ENCODE measurements around the gene SLC6A8.
"Not testable (repeated sequence)": the region's sequence is repeated elsewhere in the genome, so short reads cannot be mapped to it uniquely, and the experiment has no call there.

Gene SLC6A8

DNA sequence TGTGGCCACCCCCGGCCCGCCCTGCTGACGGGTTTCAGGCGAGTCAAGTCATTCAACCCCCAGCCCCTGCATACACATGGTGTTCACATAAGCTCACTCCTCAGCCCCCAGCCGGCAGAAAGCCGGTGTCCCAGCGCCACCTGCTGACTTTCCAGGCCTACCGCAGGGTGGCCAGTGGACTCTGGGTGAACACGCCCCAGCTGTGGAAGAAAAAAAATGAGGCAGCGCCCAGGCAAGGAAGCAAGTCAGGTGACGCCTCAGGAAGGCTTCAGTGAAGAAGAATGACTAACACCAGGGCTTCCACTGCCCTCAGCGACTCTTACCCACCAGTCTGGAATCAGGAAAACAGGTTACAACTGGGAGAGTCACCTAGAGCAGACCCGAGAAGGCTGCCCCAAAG, 20.7 kb downstream of the SLC6A8 start:
- peak; percentile 28 for DNase-seq (ENCODE audit: low spot score)

DNA sequence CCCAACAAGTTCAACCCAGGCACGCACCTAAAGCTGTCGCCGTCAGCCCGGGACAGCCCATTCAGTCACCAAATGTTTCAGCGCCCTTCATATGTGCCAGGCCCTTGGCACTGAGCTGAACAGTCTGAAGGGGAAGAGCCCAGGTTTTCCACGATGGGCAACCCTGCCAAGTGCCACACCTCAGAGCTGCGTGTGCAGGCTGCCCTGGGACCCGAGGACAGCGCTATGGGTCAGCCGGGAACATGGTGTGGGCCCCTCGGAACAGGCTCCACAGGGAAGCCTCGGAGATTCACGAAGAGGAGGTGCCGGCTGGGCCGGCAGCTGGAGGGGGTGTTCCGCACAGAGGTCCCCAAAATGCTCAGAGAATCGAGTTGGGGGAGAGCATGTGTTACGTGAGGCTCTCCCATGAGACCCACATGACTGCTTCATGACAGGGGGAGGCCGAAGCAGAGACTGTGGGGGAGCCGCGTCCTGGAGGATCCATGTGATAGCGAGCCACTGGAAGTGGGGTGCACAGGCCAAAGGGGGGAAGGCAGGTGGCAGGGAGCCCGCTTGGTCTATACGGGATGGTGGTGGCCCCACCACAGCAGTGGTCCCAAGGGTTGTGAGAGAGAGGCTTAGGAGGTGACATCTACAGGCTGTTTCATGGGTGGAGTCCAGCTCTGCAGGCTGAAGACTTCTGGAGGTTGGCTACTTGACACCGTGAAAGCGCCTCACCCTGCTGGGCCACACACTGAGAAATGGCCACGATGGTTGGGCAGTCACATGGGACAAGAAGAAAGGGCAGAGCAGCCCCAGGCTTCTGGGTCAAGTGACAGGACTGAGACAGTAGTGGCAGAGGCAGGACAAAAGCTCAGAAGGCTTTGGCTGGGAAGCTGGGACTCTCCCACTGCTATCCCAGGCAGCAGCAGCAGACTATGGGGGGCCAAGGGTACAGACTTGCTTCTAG, 22.3 kb downstream of the SLC6A8 start:
- no peak for DNase-seq (ENCODE audit: low spot score)

DNA sequence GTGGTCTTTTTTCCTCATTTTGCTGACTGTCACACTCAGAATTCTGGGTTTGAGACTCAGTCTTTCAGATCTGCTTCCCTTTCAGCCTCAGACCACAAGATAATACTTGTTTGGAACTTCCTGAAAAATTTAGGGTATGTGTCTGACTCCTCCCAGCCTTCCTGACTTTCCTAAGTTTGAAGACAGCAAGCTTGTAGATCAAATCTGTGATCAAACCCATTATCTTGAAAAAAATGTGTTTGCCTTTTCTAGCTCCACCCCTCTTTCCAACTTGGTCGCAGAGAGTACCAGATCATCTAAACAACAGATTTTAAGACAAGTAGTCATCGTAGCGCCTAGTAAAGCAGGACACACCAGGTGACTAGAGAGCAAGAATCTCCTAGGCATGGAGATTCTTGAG, 26.5 kb downstream of the SLC6A8 start:
- no peak for DNase-seq (ENCODE audit: low spot score)

DNA sequence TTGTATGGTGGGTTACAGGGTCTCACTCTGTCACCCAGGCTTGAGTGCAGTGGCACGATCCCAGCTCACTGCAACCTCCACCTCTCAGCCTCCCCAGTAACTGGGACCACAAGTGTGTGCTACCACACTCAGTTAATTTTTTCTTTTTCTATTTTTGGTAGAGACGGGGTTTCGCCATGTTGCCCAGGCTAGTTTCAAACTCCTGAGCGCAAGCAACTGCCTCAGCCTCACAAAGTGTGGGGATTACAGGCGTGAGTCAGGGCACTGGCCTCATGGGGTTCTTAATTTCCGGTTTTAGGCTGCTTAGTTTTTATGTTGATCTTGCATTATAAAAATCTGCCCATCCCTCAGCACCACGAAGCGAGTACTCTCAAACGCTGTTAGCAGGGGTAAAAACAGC, 29.7 kb downstream of the SLC6A8 start:
- DNase-seq (ENCODE audit: low spot score): no peak

DNA sequence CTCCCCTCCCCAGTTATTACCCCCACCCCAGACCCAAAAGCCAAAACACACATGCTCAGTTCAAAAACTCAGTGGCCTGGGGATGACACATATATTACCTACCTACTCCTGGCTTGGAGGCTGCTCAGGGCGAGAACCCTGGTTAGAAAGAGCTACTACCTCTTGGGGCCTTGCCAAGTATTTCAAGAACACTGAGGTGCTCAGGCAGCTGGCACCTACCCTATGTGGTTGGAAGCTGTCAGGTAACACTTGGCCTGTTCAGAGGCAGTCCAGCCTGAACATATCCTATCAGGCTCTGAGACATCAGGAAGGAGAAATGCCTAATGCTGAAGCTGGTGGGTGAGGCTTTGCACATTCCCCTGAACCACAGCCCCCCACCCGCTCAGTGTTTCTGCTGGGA, 31.5 kb downstream of the SLC6A8 start:
- no peak for DNase-seq (ENCODE audit: low spot score)

DNA sequence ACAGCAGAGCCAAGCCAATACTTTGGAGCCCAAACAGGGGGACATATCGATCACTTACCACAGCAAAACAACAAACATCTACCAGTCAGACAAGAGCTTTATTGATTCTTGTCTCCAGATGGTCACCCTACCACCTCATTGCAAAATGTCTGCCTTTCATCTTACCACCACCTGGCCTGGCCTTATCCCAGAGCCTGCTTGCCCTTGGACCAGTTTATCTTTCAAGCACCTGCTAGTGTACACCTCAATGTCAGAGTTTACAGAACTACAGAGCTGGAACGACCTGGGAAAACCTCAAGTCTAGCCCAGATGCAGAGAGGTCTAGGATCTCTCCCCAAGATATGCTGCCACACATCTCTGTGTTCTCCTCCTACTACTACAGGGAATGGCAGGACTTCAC, 32.0 kb downstream of the SLC6A8 start:
- DNase-seq (ENCODE audit: low spot score): no peak

DNA sequence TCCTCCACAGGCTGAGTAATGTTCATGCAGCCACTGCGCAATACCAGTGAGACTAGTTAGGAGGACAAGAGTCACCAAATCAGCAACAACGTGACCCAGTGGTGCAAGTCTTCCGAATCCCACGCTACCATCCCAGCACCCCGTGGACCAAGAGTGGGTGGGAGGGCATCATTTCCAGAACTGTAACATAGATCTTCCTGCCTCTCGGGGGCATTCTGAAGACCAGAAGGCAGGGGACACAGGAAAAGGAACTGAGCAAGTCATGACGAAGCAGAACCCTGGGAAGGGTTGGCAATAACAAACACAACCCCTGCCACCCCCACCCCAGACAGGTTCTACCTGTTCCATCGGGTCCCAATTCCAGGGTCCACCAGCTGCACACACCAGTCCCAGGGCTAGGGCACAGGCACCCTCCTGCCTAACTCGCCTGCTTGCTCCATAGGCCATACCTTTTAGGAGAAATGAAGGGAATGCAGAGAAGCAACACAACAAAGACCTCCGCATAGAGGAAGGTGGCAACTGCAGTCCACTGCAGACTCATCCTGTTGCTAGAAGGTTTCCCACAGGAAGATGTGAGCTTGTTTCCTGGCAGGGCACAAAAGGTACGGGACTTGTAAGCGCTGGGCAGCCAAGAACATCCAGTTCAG, 35.1 kb downstream of the SLC6A8 start:
- no peak for DNase-seq (ENCODE audit: low spot score)

DNA sequence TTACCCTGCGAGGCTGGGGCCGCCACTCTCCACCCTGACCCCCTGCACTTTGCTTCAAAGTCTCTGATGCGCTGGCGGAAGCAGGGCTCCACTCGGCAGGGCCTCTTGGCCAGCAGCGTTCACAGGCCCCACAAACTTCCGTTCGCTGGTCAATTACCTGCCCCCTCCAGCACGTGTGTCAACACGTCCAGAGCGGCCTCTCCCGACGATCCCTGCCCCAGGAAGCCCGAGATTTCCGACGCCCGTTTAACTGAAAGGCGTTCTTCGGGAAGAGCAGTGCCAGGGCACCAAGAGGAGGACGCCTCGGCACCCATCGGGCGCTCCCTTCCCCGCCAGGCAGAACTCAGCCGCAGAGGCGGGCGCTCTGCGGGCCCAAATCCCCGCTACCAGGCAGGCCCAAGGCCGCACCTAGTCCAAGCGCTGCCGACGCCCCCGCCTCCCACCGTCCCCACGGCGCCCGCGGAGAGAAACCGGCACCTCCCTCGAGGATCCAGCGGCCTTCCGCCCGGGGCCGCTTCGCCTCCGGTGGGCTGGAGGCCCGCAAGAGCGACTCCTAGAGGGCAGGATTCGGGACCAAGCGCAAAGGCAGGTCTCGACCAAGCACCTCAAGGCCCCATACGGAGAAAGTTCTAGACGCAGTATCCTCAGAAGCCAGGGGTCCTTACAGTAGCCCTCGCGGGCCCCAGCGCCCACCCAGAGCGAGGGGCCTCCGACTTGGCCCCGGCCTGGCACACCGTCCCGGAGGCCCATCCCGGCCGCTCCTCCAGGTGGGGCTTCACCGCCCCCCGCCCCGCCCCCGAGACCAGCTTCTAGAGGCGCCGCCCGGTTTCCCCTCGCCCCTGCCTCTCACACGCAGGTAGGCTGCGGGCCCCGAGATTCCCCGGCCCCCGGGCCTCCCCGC, 35.9 kb downstream of the SLC6A8 start:
- DNase-seq (ENCODE audit: low spot score): peak; percentile 30

DNA sequence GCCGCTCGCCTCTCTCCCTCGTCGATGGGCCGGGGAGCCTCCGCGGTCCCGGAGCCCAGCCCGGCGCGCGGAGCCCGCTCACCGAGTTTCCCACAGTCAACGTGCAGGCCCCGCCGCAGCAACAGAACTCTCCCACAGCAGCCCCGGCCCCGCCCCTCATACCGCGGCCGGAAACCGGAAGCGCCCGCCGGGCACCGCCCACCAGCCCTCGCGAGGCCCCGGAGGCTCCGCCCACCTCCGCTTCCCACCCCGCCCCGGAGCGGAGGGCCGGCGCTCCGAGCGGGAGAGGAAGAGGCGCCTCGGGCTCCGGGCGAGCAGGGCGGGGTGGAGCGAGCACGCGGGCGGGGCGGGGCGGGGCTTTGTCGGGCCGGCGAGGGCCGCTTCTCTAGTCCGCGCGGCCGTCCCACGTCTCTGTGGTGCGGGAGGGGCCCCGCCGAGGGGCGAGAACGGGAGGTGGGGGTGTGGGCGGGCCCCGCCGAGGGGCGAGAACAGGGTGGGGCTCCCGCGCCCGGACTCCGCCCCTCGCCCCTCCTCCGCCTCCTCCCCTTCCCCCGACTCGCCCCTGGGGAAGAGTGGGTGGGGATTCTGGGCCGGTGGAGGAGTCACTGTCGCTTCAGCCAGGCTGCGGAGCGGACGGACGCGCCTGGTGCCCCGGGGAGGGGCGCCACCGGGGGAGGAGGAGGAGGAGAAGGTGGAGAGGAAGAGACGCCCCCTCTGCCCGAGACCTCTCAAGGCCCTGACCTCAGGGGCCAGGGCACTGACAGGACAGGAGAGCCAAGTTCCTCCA, 36.7 kb downstream of the SLC6A8 start, which contains the start of the genes ABCD1 and BCAP31:
Gene ABCD1 (plus strand): TSS at position 605 of the 787 bp plus-strand sequence. CDS start 411 bp downstream, outside the sequence.
Gene BCAP31 (minus strand): TSS at position 136 of the 787 bp plus-strand sequence. CDS start 1,143 bp downstream, outside the sequence.
- peak; percentile 88 for DNase-seq (ENCODE audit: low spot score)

DNA sequence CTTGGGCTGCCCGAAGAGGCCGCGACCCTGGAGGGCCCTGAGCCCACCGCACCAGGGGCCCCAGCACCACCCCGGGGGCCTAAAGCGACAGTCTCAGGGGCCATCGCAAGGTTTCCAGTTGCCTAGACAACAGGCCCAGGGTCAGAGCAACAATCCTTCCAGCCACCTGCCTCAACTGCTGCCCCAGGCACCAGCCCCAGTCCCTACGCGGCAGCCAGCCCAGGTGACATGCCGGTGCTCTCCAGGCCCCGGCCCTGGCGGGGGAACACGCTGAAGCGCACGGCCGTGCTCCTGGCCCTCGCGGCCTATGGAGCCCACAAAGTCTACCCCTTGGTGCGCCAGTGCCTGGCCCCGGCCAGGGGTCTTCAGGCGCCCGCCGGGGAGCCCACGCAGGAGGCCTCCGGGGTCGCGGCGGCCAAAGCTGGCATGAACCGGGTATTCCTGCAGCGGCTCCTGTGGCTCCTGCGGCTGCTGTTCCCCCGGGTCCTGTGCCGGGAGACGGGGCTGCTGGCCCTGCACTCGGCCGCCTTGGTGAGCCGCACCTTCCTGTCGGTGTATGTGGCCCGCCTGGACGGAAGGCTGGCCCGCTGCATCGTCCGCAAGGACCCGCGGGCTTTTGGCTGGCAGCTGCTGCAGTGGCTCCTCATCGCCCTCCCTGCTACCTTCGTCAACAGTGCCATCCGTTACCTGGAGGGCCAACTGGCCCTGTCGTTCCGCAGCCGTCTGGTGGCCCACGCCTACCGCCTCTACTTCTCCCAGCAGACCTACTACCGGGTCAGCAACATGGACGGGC, 37.5 kb downstream of the SLC6A8 start:
- DNase-seq (ENCODE audit: low spot score): no peak

DNA sequence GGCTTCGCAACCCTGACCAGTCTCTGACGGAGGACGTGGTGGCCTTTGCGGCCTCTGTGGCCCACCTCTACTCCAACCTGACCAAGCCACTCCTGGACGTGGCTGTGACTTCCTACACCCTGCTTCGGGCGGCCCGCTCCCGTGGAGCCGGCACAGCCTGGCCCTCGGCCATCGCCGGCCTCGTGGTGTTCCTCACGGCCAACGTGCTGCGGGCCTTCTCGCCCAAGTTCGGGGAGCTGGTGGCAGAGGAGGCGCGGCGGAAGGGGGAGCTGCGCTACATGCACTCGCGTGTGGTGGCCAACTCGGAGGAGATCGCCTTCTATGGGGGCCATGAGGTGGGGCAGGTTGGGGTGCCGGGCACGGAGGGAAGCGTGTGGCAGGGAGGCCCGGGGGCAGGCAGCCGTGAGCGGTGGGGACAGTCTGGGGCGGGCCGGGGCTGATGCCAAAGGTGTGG, 38.1 kb downstream of the SLC6A8 start:
- DNase-seq (ENCODE audit: low spot score): no peak

DNA sequence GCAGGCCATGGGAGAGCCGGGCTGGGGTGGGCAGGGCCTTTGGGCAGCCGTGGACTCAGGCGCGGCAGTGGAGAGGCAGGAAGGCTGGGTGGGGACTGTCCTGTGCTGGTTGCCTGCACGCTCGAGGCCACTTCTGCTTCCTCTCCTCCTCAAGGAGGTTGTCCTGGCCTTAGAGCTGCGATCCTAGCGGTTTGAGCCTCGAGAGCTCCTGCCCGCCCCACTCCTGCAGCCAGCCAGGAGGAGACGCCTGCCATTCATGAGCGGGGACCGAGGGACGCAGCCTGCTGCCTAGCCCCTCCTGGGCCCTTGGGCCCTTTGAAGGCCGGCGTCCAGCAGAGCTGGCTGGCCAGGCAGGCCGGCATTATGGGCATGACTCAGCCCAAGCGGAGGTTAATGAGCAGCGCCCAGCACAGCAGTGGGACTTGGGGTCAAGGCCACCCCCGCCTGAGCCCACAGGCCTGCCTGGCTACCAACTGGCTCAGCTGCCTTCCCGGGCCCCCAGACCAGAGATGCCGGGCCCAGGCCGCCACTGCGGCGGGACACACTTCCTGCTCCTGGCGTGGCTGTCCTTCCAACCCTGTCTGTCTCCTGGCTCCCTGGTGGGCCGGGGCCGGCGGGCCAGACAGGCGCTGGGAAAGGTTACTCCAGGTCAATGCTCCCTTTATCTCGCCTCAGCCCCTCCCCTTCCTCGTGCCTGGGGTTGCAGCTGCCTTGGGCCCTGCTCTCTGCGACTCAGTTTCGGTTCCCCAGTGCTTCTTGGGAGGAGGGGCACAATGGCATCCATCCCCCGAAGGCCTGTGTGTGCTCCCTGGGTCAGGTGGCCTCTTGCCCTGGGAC, 38.8 kb downstream of the SLC6A8 start:
- DNase-seq (ENCODE audit: low spot score): peak; percentile 49

DNA sequence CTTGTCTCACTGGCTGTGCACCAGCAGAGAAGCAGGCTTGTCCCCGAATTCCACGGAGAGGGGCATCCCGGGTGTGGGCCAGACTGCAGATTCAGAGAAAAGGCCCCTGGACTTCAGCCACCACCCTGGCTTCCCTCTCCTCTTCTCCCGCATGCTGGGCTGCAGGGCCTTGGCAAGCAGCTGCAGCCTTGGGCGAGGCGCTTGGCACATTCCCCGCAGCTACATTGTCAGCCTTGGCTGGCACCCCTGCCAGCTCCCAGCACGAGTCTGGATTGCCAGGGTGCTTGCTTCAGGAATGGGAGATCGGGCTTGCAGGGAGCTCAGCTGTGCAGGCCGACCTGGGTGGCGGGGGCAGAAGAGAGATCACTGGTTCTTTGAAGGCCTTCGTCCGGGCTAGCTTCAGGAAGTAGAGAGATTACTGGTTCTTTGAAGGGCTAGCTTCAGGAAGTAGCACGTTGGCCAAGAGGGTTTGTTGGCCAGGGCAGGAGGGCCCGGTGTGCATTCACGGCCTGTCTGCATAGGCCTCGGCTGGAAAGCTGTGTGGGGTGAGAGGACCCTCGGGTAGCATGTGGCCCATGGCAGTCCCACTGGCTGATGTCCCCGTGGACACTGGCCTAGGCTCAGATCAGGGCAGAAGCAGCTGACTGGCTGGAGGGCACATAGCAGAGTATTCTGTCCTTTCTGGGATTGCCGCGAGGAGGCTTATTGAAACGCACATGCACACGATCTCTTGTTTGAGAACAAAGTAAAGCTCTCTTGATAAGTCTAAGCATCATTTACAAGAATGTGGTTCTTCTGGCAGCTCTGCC, 39.6 kb downstream of the SLC6A8 start:
- no peak for DNase-seq (ENCODE audit: low spot score)

DNA sequence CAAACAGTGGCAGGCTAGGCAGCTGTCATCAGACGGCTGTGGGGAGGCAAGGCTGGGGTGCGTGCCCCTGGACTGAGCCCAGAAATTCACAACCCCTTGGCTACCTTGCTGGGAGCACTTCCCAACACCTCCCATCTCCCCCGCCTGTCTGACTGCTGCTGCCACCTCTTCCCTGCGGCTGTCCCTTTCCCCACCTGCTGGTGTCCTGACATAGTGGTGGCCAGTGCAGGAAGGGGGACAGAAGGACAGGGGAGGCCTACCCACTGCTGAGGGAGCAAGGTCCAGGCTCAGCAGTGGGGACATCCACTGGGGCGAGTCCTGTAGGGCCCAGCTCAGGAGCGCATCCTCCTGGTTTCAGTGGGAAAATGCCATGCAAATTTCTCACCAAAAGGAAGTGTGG, 40.4 kb downstream of the SLC6A8 start:
- DNase-seq (ENCODE audit: low spot score): no peak

DNA sequence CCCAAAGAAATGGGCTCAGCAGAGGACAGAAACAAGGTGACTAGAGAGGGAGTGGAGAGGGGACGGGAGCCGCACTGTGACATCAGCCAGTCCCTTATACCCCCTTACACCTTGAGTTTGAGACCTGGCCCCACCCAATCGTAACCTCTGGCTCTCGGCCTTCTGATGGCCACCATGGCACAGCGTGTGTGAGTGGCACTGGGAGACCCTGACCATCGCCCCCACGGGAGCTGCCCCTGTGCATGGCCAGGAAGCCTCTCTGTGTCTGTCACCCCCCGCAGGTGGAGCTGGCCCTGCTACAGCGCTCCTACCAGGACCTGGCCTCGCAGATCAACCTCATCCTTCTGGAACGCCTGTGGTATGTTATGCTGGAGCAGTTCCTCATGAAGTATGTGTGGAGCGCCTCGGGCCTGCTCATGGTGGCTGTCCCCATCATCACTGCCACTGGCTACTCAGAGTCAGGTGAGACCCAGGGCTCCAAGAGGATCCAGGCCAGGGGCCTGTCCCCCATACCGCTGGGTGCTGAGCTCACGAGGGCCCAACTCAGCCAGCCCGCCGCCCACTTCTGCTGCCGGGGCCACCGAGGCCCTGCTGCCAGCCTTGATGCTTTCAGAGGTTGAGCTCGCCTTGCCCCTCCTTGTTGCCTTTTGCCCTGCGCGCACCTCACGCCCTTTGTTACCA, 41.4 kb downstream of the SLC6A8 start:
- DNase-seq (ENCODE audit: low spot score): no peak

DNA sequence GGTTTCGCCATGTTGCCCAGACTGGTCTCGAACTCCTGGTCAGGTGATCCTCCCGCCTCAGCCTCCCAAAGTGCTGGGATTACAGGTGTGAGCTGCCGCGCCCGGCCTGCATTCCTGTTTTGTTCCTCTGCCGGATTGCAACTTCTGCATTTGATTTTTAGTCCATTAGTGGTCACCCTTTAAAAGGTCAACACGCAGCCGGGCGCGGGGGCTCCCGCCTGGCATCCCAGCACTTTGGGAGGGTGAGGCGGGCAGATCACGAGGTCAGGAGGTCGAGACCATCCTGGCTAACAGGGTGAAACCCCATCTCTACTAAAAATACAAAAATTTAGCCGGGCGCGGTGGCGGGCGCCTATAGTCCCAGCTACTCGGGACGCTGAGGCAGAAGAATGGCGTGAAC, 42.4 kb downstream of the SLC6A8 start:
- DNase-seq (ENCODE audit: low spot score): not testable (repeated sequence)

DNA sequence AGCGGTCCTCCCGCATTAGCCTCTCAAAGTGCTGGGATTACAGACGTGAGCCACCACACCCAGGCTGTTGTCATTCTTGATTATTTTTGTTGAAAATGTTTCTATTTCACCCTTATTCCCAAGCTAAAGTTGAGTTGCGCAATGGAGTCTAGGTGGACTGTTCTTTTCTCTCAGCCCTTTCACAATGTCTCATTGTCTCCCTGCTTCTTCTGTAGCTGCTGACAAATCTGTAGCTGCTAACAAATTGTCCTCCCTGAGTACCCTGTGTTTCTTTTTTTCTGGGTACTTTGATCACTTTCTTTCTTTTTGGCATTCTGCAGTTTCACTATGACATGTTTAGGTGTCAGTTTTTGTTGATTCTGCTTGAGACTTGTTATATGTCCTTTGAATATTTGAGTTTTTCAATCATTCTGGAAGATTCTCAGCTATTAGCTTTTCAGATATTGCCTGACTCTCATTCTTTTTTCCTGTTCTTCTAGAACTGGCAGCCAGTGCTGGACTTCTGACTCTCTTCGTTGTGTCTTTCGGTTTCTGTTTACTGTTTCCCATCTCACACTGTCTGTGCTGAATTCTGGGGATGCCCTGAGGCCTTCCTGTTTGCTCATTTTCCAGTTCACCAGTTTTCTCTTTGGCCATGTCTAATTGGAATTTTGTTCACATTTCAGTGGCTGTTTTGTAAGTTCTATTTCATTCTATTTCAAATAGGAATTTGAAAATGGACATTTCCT, 43.6 kb downstream of the SLC6A8 start:
- no peak for DNase-seq (ENCODE audit: low spot score)
